DMS 273 treated with DMSO at 0.1 percent for 48 hours (cell line): Measurements from ENCODE around the gene PMEPA1.

Source experiments
- DNase-seq: peaks from one replicate; lab custom pipeline; 2025; lab: John Stamatoyannopoulos, UW

PMEPA1 gene

GRCh38 chr20:57736738-57737347, 27.0 kb upstream of the PMEPA1 start:
- no peak for DNase-seq

GRCh38 chr20:57735831-57736737, 26.3 kb upstream of the PMEPA1 start:
- DNase-seq: no peak

GRCh38 chr20:57734754-57735153, 24.9 kb upstream of the PMEPA1 start:
- DNase-seq: no peak

GRCh38 chr20:57732226-57732625, 22.4 kb upstream of the PMEPA1 start:
- DNase-seq: no peak

GRCh38 chr20:57728762-57729161, 18.9 kb upstream of the PMEPA1 start:
- DNase-seq: no peak

GRCh38 chr20:57727863-57728262, 18.0 kb upstream of the PMEPA1 start:
- DNase-seq: no peak

- no peak for DNase-seq
Measured at GRCh38 chr20:57725636-57726035, 15.8 kb upstream of the PMEPA1 start.

- DNase-seq: no peak
Measured at GRCh38 chr20:57724610-57725405, 15.0 kb upstream of the PMEPA1 start.

GRCh38 chr20:57723816-57724215, 14.0 kb upstream of the PMEPA1 start:
- no peak for DNase-seq

- no peak for DNase-seq
Measured at GRCh38 chr20:57719951-57720350, 10.1 kb upstream of the PMEPA1 start.

- DNase-seq: peak; percentile 95
Measured at GRCh38 chr20:57718490-57719009, 8.7 kb upstream of the PMEPA1 start.

- no peak for DNase-seq
Measured at GRCh38 chr20:57717797-57718196, 8.0 kb upstream of the PMEPA1 start.

- no peak for DNase-seq
Measured at GRCh38 chr20:57716901-57717300, 7.1 kb upstream of the PMEPA1 start.

GRCh38 chr20:57716202-57716601, 6.4 kb upstream of the PMEPA1 start:
- no peak for DNase-seq

- DNase-seq: no peak
Measured at GRCh38 chr20:57715268-57715904, 5.6 kb upstream of the PMEPA1 start.

GRCh38 chr20:57714409-57715267, 4.8 kb upstream of the PMEPA1 start:
- DNase-seq: no peak

- DNase-seq: no peak
Measured at GRCh38 chr20:57713951-57714350, 4.1 kb upstream of the PMEPA1 start.

GRCh38 chr20:57713505-57713903, 3.7 kb upstream of the PMEPA1 start:
- no peak for DNase-seq

GRCh38 chr20:57712851-57713504, 3.2 kb upstream of the PMEPA1 start:
- no peak for DNase-seq

- no peak for DNase-seq
Measured at GRCh38 chr20:57712341-57712740, 2.5 kb upstream of the PMEPA1 start.
